ENCODE measurements around the gene EPB41L3.

- TF ChIP-seq CTCF (IDR thresholded peaks at IDR 0.05; ENCODE audit: low read length): peak; percentile 84
- TF ChIP-seq EZH2 (IDR thresholded peaks at IDR 0.05; ENCODE audit: borderline replicate concordance, low read length): no peak
These were observed 118.7 kb downstream of the EPB41L3 start for GRCh38 chr18:5424903-5425664.

Measured in OCI-LY1 (cell line).